Osteoblast (primary cell): ENCODE data around the gene OR10R2. TPM values are rescaled to one million over a fixed set of nuclear protein-coding genes. Genes with fewer than 3 reads are reported as not detected.
"Not testable (repeated sequence)": the region's sequence is repeated elsewhere in the genome, so short reads cannot be mapped to it uniquely, and the experiment has no call there.

Experiments
- DNase-seq: peaks from one replicate; pipeline ENCODE4 v3.0.0; 2011; ENCODE audit warnings: low spot score, mixed read lengths; ENCODE audit not compliant: insufficient read length; ENCODE audit errors: missing footprints
- H2AFZ ChIP-seq: 2 replicates; pipeline ENCODE4 v1.6.0; 2011; ENCODE audit warnings: mild to moderate bottlenecking, low read length
- H3K27ac ChIP-seq: 2 replicates; pipeline ENCODE4 v1.5.1; 2011; ENCODE audit warnings: mild to moderate bottlenecking, low read depth, low read length, moderate library complexity
- H3K27me3 ChIP-seq: 2 replicates; pipeline ENCODE4 v1.6.0; 2012; ENCODE audit warnings: mild to moderate bottlenecking, control low read depth, inconsistent platforms, low read length, moderate library complexity; ENCODE audit not compliant: insufficient read depth
- H3K36me3 ChIP-seq: 2 replicates; pipeline ENCODE4 v1.5.1; 2011; ENCODE audit warnings: mild to moderate bottlenecking, low read length, control low read depth, moderate library complexity; ENCODE audit not compliant: insufficient read depth
- H3K4me1 ChIP-seq: 2 replicates; pipeline ENCODE4 v1.5.1; 2011; ENCODE audit warnings: mild to moderate bottlenecking, low read length, control low read depth, moderate library complexity; ENCODE audit not compliant: insufficient read depth
- H3K4me2 ChIP-seq: 2 replicates; pipeline ENCODE4 v1.6.0; 2011; ENCODE audit warnings: mild to moderate bottlenecking, low read length; ENCODE audit not compliant: insufficient read depth
- H3K4me3 ChIP-seq: fragments of 200-600 bp; sonication (generic); 3 replicates; pipeline ENCODE4 v1.5.1; 2012; ENCODE audit warnings: mild to moderate bottlenecking, low read length, inconsistent platforms; ENCODE audit not compliant: insufficient read depth
- H3K79me2 ChIP-seq: 2 replicates; pipeline ENCODE4 v1.6.0; 2012; ENCODE audit warnings: mild to moderate bottlenecking, low read length, control low read depth, inconsistent platforms; ENCODE audit not compliant: insufficient read depth
- H3K9me3 ChIP-seq: 2 replicates; pipeline ENCODE4 v1.5.1; 2011; ENCODE audit warnings: low read depth, low read length, control low read depth
- H4K20me1 ChIP-seq: 2 replicates; pipeline ENCODE4 v1.6.0; 2012; ENCODE audit warnings: mild to moderate bottlenecking, low read length, control low read depth; ENCODE audit not compliant: insufficient read depth
- CTCF ChIP-seq: IDR thresholded peaks from 2 replicates; pipeline ENCODE4 v1.5.1; 2011; ENCODE audit warnings: mild to moderate bottlenecking, low read depth, low read length, moderate library complexity; ENCODE audit errors: extremely low read depth
- total RNA-seq: library from RNA; depleted of rRNA; stranded (reverse); fragments of >200 nt; gene quantifications from 2 replicates; pipeline ENCODE4 v1.2.3, GENCODE V29; 2012

OR10R2 gene
- total RNA-seq: not detected in 2 replicates

- TF ChIP-seq CTCF: no peak
- H3K27me3 ChIP-seq: no peaks in the 10 kb centered on the region
- H3K4me3 ChIP-seq: no peak within 1 kb of the TSS
- no peak within 1 kb of the TSS for H3K4me2 ChIP-seq
- H2AFZ ChIP-seq: no peak within 1 kb of the TSS
- no peaks in the 10 kb centered on the region for H3K36me3 ChIP-seq
- H3K4me1 ChIP-seq: no peaks in the 10 kb centered on the region
- H3K27ac ChIP-seq: no peak within 1 kb of the TSS
- no peaks in the 10 kb centered on the region for H4K20me1 ChIP-seq
- no peaks in the 10 kb centered on the region for H3K9me3 ChIP-seq
- no peaks in the 10 kb centered on the region for H3K79me2 ChIP-seq
- no peak for DNase-seq
Observed at GRCh38 chr1:158471920-158472319, at the start of gene OR10R2. Gene OR10R2 (plus strand): TSS chr1:158472220. CDS start chr1:158472326, 106 bp downstream.

GRCh38 chr1:158425027-158425426 lies 47.0 kb upstream of the OR10R2 start:
- H3K4me2 ChIP-seq: no peak overlapping the region
- H3K4me1 ChIP-seq: no peaks in the 10 kb centered on the region
- DNase-seq: no peak
- peaks cover 3% of the 10 kb centered on the region for H3K9me3 ChIP-seq
- no peak overlapping the region for H2AFZ ChIP-seq
- H3K36me3 ChIP-seq: no peaks in the 10 kb centered on the region
- no peaks in the 10 kb centered on the region for H3K79me2 ChIP-seq
- H3K27ac ChIP-seq: no peak overlapping the region
- no peaks in the 10 kb centered on the region for H4K20me1 ChIP-seq
- TF ChIP-seq CTCF: no peak
- H3K27me3 ChIP-seq: no peaks in the 10 kb centered on the region
- no peak overlapping the region for H3K4me3 ChIP-seq

GRCh38 chr1:158426137-158426536 lies 45.9 kb upstream of the OR10R2 start, which contains the start of gene OR10K2:
Gene OR10K2 (minus strand): TSS chr1:158426237. CDS start chr1:158420866, 5,371 bp downstream.
- Histone ChIP-seq H2AFZ (no peak within 1 kb of the TSS), H3K4me3 (no peak within 1 kb of the TSS), H3K36me3 (no peaks in the 10 kb centered on the region), H4K20me1 (no peaks in the 10 kb centered on the region), H3K4me2 (no peak within 1 kb of the TSS), H3K4me1 (no peaks in the 10 kb centered on the region), H3K27me3 (no peaks in the 10 kb centered on the region), H3K9me3 (peaks cover 3% of the 10 kb centered on the region), H3K79me2 (no peaks in the 10 kb centered on the region), H3K27ac (no peak within 1 kb of the TSS)
- DNase-seq: no peak
- TF ChIP-seq CTCF: no peak

- H3K4me1 ChIP-seq, H3K36me3 ChIP-seq, H3K79me2 ChIP-seq, H3K27me3 ChIP-seq, H3K27ac ChIP-seq, H2AFZ ChIP-seq, H3K4me2 ChIP-seq, H3K9me3 ChIP-seq, H4K20me1 ChIP-seq, H3K4me3 ChIP-seq, DNase-seq: not testable (repeated sequence)
Observed at GRCh38 chr1:158430163-158430562, 41.9 kb upstream of the OR10R2 start.
